GM13976 (cell line): ENCODE data around the gene PPP1R12B.

Source experiments
- DNase-seq: peaks from one replicate; pipeline ENCODE4 v3.0.0; 2012; ENCODE audit warnings: low spot score
- in situ Hi-C: fragments of 300-500 bp; cut with MboI; formaldehyde crosslinking; loops from one replicate; pipeline ENCODE4 v1.12.0; 2022; ENCODE audit warnings: low sequenced_read_pairs, mixed read lengths, inconsistent platforms; ENCODE audit not compliant: unreplicated experiment
- TF ChIP-seq, protein P1 (sequence below): IDR thresholded peaks from 2 replicates; pipeline ENCODE4 v1.5.1; 2012; ENCODE audit warnings: borderline replicate concordance, mild to moderate bottlenecking; ENCODE audit not compliant: insufficient read depth; ENCODE audit errors: extremely low read depth, missing control alignments, control extremely low read depth

PPP1R12B gene

GRCh38 chr1:202642212-202642611, 293.7 kb downstream of the PPP1R12B start:
- TF ChIP-seq, protein P1, sequence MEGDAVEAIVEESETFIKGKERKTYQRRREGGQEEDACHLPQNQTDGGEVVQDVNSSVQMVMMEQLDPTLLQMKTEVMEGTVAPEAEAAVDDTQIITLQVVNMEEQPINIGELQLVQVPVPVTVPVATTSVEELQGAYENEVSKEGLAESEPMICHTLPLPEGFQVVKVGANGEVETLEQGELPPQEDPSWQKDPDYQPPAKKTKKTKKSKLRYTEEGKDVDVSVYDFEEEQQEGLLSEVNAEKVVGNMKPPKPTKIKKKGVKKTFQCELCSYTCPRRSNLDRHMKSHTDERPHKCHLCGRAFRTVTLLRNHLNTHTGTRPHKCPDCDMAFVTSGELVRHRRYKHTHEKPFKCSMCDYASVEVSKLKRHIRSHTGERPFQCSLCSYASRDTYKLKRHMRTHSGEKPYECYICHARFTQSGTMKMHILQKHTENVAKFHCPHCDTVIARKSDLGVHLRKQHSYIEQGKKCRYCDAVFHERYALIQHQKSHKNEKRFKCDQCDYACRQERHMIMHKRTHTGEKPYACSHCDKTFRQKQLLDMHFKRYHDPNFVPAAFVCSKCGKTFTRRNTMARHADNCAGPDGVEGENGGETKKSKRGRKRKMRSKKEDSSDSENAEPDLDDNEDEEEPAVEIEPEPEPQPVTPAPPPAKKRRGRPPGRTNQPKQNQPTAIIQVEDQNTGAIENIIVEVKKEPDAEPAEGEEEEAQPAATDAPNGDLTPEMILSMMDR = no peak
- in situ Hi-C loops = no loop called here
- no peak for DNase-seq
